DMS79 (cell line): ENCODE data around the gene TRIP13.

Experiments used
- DNase-seq: peaks from one replicate; lab custom pipeline; 2025; lab: John Stamatoyannopoulos, UW

Gene TRIP13

GRCh38 chr5:953535-954449 lies 61.1 kb downstream of the TRIP13 start:
- DNase-seq: no peak

- DNase-seq: no peak
These were observed 63.4 kb downstream of the TRIP13 start for GRCh38 chr5:955886-956761.

- no peak for DNase-seq
These were observed 64.5 kb downstream of the TRIP13 start for GRCh38 chr5:956941-957747.

- DNase-seq: no peak
These were observed 65.2 kb downstream of the TRIP13 start for GRCh38 chr5:957748-958485.

GRCh38 chr5:958701-959571 lies 66.3 kb downstream of the TRIP13 start:
- no peak for DNase-seq

GRCh38 chr5:959581-960531 lies 67.2 kb downstream of the TRIP13 start:
- DNase-seq: no peak

GRCh38 chr5:960551-960950 lies 67.9 kb downstream of the TRIP13 start:
- DNase-seq: no peak

- no peak for DNase-seq
These were observed 68.5 kb downstream of the TRIP13 start for GRCh38 chr5:961002-961710.

- no peak for DNase-seq
These were observed 69.1 kb downstream of the TRIP13 start for GRCh38 chr5:961711-962240.

GRCh38 chr5:962386-962785 lies 69.7 kb downstream of the TRIP13 start:
- no peak for DNase-seq

- no peak for DNase-seq
These were observed 70.1 kb downstream of the TRIP13 start for GRCh38 chr5:962801-963200.

GRCh38 chr5:963310-963672 lies 70.6 kb downstream of the TRIP13 start:
- no peak for DNase-seq

- no peak for DNase-seq
These were observed 71.2 kb downstream of the TRIP13 start for GRCh38 chr5:963673-964531.

GRCh38 chr5:964821-965220 lies 72.1 kb downstream of the TRIP13 start:
- DNase-seq: no peak

- DNase-seq: no peak
These were observed 73.1 kb downstream of the TRIP13 start for GRCh38 chr5:965604-966344.

- no peak for DNase-seq
These were observed 73.6 kb downstream of the TRIP13 start for GRCh38 chr5:966345-966710.

- DNase-seq: no peak
These were observed 74.3 kb downstream of the TRIP13 start for GRCh38 chr5:966941-967340.
